ENCODE results near the gene CLEC16A. TPM values are rescaled to one million over a fixed set of nuclear protein-coding genes. Genes with fewer than 3 reads are reported as not detected.
A peak's percentile ranks its signal among the peaks of the same experiment; 100 is the strongest.

Gene CLEC16A
- total RNA-seq, 1 donor from 2014 or later, result 22.1 TPM

- DNase-seq, result no peak
Measured at GRCh38 chr16:11045846-11046245, 101.5 kb downstream of the CLEC16A start.

- no peak for DNase-seq
Measured at GRCh38 chr16:11046382-11046931, 102.1 kb downstream of the CLEC16A start.

- DNase-seq, result no peak
Measured at GRCh38 chr16:11047057-11047456, 102.7 kb downstream of the CLEC16A start.

GRCh38 chr16:11047939-11048800 lies 103.8 kb downstream of the CLEC16A start:
- peak; percentile 5 for DNase-seq

GRCh38 chr16:11049396-11050059 lies 105.2 kb downstream of the CLEC16A start:
- DNase-seq, result no peak

GRCh38 chr16:11050536-11050935 lies 106.2 kb downstream of the CLEC16A start:
- no peak for DNase-seq

GRCh38 chr16:11050944-11051343 lies 106.6 kb downstream of the CLEC16A start:
- no peak for DNase-seq

GRCh38 chr16:11051430-11051829 lies 107.1 kb downstream of the CLEC16A start:
- DNase-seq, result no peak

- no peak for DNase-seq
Measured at GRCh38 chr16:11051879-11052808, 107.8 kb downstream of the CLEC16A start.

GRCh38 chr16:11053916-11054460 lies 109.6 kb downstream of the CLEC16A start:
- DNase-seq, result no peak

- no peak for DNase-seq
Measured at GRCh38 chr16:11056090-11056992, 112.0 kb downstream of the CLEC16A start.

- DNase-seq, result no peak
Measured at GRCh38 chr16:11056993-11057649, 112.8 kb downstream of the CLEC16A start.

- DNase-seq, result no peak
Measured at GRCh38 chr16:11057711-11058345, 113.5 kb downstream of the CLEC16A start.

- no peak for DNase-seq
Measured at GRCh38 chr16:11058832-11059231, 114.5 kb downstream of the CLEC16A start.

GRCh38 chr16:11059588-11059987 lies 115.2 kb downstream of the CLEC16A start:
- no peak for DNase-seq

- no peak for DNase-seq
Measured at GRCh38 chr16:11060364-11060763, 116.0 kb downstream of the CLEC16A start.

GRCh38 chr16:11060842-11061241 lies 116.5 kb downstream of the CLEC16A start:
- no peak for DNase-seq

- DNase-seq, result no peak
Measured at GRCh38 chr16:11061629-11062270, 117.4 kb downstream of the CLEC16A start.

- no peak for DNase-seq
Measured at GRCh38 chr16:11063448-11064201, 119.3 kb downstream of the CLEC16A start.

Measured in dermis blood vessel endothelial cell (primary cell).